ENCODE results near the gene PLXNA4. TPM values are rescaled to one million over a fixed set of nuclear protein-coding genes. Genes with fewer than 3 reads are reported as not detected.

PLXNA4 gene
- total and polyA plus RNA-seq, 12 donors: 0.83 to 17.0 (median 11.5) TPM

DNA sequence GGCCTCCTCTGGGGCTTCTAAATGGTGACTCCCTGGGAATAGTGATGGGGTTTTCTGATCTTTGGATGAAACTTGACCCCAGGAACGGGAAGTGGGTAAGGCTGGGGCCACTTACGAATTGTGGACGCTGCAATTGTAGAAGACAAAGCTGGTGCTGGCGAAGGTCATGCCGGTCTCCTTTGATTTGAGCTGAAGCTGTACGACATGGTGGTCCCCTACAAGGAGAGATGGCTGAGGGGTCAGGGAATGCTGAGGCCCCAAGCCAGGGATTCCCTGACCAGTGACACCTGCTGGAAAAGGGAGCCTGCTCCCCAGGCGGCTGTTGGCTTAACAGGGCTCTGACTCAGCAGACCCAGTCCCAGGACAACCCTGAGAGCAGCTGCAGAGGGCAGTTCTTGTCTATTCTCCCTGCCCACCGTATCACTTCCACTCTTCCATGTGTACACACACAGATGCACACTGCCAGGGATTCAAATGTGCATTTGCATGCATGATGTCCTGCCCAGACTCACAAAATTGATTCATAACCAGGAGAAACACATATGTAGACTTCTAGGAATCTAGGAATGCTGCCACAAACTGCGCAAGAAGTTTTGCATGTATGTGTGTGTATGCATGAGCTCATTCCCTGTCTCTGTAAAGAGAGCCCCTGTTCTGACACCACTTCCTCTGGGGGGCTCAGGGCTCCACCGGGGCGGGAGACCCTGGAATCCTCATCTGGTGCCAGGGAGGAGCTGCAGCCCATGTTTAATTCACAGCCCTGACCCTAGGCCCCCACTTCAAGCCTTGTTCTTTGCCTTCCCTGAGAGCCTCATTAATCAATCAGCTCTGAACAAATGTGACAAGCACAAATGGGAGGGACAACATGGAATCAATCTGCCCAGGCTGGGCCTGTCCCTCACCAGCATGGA is 350.0 kb downstream of the PLXNA4 start:
- DNase-seq (no peak), ATAC-seq (peak in 3 of 8 donors; percentile 38 to 77 (median 39))
- WGBS, 2 donors: 76 to 90% methylated on average over 11 of the region's 11 CpGs
- Histone ChIP-seq H3K9me3 (no peaks in the 10 kb centered on the region), H3K4me1 (peaks cover 0 to 15% (median 0%) of the 10 kb centered on the region in 9 donors), H3K4me3 (no peak overlapping the region), H3K27me3 (no peaks in the 10 kb centered on the region), H3K27ac (no peak overlapping the region), H3K36me3 (peaks cover 0 to 7% (median 0%) of the 10 kb centered on the region in 9 donors)
- intact Hi-C loops (cut with DNase I): no loop called here
- TF ChIP-seq, protein P1, sequence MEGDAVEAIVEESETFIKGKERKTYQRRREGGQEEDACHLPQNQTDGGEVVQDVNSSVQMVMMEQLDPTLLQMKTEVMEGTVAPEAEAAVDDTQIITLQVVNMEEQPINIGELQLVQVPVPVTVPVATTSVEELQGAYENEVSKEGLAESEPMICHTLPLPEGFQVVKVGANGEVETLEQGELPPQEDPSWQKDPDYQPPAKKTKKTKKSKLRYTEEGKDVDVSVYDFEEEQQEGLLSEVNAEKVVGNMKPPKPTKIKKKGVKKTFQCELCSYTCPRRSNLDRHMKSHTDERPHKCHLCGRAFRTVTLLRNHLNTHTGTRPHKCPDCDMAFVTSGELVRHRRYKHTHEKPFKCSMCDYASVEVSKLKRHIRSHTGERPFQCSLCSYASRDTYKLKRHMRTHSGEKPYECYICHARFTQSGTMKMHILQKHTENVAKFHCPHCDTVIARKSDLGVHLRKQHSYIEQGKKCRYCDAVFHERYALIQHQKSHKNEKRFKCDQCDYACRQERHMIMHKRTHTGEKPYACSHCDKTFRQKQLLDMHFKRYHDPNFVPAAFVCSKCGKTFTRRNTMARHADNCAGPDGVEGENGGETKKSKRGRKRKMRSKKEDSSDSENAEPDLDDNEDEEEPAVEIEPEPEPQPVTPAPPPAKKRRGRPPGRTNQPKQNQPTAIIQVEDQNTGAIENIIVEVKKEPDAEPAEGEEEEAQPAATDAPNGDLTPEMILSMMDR (IDR thresholded peaks at IDR 0.05): peak in 1 of 9 donors; percentile 8

- H3K4me1 ChIP-seq: peaks cover 0 to 15% (median 0%) of the 10 kb centered on the region in 9 donors
- no peaks in the 10 kb centered on the region for H3K9me3 ChIP-seq
- no peak overlapping the region for H3K4me3 ChIP-seq
- intact Hi-C loops (cut with DNase I): no loop called here
- DNase-seq (peak; percentile 24 to 38), ATAC-seq (peak in 7 of 8 donors; percentile 35 to 90 (median 87))
- H3K36me3 ChIP-seq: peaks cover 0 to 7% (median 0%) of the 10 kb centered on the region in 9 donors
- no peaks in the 10 kb centered on the region for H3K27me3 ChIP-seq
- peak overlapping the region in 2 of 10 donors; percentile 14 to 50 for H3K27ac ChIP-seq
- TF ChIP-seq, protein P1 (IDR thresholded peaks at IDR 0.05): no peak
- 56 to 61% methylated on average over 8 of the region's 8 CpGs for WGBS, 2 donors
These were observed 350.8 kb downstream of the PLXNA4 start for GRCh38 chr7:132225216-132226030.

- intact Hi-C loops (cut with DNase I): no loop called here
- TF ChIP-seq, protein P1 (IDR thresholded peaks at IDR 0.05): no peak
- H3K4me1 ChIP-seq: peaks cover 0 to 13% (median 0%) of the 10 kb centered on the region in 9 donors
- H3K27me3 ChIP-seq: no peaks in the 10 kb centered on the region
- DNase-seq: no peak
- peaks cover 0 to 7% (median 0%) of the 10 kb centered on the region in 9 donors for H3K36me3 ChIP-seq
- no peak overlapping the region for H3K4me3 ChIP-seq
- ATAC-seq: no peak
- no peak overlapping the region for H3K27ac ChIP-seq
- H3K9me3 ChIP-seq: no peaks in the 10 kb centered on the region
These were observed 354.9 kb downstream of the PLXNA4 start for GRCh38 chr7:132221356-132221755.

GRCh38 chr7:132220060-132220459 is 356.2 kb downstream of the PLXNA4 start:
- peaks cover 0 to 4% (median 0%) of the 10 kb centered on the region in 9 donors for H3K4me1 ChIP-seq
- 98 to 100% methylated on average over 1 of the region's 1 CpG for WGBS, 2 donors
- H3K36me3 ChIP-seq: peaks cover 0 to 7% (median 0%) of the 10 kb centered on the region in 9 donors
- H3K9me3 ChIP-seq: no peaks in the 10 kb centered on the region
- H3K27ac ChIP-seq: no peak overlapping the region
- H3K4me3 ChIP-seq: no peak overlapping the region
- intact Hi-C loops (cut with DNase I): no loop called here
- no peak for ATAC-seq
- TF ChIP-seq, protein P1 (IDR thresholded peaks at IDR 0.05): no peak
- no peak for DNase-seq
- H3K27me3 ChIP-seq: no peaks in the 10 kb centered on the region

Measured in heart right ventricle (tissue), 16 donors.